GM19324 (cell line): Measurements from ENCODE around the gene EZH1.

Experiments
- ATAC-seq: cut with Tn5 transposase; IDR thresholded peaks from one replicate; pipeline ENCODE4 v1.9.1; 2021; ENCODE audit warnings: mild to moderate bottlenecking, moderate library complexity; ENCODE audit not compliant: unreplicated experiment, low FRiP score

EZH1 gene

GRCh38 chr17:42685831-42686230 lies 59.0 kb downstream of the EZH1 start:
- ATAC-seq = no peak

DNA sequence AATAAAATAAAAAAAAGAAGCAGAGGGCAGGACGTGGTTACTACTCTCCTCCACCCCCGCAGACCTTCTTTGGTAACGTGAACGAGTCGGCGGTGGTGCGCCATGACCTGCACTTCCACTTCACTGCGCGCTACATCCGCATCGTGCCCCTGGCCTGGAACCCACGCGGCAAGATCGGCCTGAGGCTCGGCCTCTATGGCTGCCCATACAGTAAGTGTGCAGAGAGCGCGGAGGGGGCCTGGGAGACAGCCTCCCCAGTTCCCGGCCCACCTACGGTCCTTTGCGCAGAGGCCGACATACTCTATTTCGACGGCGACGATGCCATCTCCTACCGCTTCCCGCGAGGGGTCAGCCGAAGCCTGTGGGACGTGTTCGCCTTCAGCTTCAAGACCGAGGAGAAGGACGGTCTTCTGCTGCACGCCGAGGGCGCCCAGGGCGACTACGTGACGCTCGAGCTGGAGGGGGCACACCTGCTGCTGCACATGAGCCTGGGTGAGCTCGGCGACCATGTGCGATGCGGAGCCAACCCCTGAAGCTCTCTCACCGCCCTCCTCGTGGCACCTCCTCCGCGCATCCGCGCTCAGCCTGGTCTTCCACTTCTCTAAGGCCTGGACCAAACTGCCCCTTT lies 59.8 kb downstream of the EZH1 start:
- no peak for ATAC-seq

DNA sequence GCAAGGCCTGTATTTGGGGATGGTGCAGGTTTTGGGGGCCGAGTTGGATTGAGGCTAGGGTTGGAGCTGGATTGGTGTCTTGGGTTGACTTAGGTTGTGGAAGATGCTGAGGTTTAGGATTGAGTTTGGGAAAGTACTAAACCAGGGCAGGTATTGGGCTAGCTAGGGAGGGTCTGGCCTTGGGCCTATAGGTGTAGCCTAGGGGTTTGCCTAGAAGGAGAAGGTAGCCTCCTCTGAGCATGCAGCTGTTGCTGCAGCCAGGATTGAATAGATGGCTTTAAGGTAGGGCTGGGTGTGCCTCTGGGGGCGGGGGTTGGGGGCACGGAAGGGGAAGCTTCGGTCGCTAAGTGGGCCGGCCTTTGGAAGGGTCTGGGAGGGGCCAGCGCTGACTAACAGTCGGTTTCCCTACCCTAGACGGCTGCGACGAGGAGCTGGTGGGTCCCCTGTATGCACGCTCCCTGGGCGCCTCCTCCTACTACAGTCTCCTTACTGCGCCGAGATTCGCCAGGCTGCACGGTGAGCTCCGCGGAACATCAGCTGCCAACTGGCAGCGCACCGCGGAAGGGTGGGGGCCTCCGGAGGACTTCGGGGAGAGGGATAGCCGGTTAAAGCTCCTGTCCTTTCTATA lies 61.3 kb downstream of the EZH1 start:
- ATAC-seq = no peak

DNA sequence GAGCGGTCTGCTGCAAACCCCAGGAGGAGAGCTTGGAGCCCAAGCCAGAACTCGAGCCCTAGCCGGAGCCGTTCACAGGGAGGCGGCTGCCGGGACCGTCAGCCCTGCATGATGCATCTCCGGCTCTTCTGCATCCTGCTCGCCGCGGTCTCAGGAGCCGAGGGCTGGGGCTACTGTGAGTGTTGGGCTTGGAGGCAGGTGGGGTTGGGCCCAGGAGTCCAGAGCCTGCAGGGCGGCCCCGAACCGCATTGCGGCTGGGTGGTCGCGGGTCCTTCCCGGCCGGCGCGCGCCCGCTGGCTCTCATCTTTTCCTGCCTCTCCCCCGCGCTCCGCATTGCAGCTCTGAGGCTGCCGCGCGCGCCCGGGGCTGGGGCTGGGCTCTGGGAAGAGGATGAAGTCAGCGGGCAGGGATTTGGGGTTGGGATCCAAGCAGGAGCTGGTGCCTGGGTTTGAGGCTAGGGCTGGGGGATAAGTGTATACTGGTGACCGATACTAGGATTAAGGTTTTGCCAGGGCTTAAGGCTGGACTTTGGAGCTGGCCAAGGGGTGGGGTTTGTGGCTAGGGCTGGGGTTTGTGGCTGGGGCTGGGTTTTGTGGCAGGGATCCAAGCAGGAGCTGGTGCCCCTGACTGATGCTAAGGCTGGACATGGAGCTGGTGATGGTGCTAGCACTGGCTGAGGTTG lies 62.0 kb downstream of the EZH1 start:
- ATAC-seq = no peak

DNA sequence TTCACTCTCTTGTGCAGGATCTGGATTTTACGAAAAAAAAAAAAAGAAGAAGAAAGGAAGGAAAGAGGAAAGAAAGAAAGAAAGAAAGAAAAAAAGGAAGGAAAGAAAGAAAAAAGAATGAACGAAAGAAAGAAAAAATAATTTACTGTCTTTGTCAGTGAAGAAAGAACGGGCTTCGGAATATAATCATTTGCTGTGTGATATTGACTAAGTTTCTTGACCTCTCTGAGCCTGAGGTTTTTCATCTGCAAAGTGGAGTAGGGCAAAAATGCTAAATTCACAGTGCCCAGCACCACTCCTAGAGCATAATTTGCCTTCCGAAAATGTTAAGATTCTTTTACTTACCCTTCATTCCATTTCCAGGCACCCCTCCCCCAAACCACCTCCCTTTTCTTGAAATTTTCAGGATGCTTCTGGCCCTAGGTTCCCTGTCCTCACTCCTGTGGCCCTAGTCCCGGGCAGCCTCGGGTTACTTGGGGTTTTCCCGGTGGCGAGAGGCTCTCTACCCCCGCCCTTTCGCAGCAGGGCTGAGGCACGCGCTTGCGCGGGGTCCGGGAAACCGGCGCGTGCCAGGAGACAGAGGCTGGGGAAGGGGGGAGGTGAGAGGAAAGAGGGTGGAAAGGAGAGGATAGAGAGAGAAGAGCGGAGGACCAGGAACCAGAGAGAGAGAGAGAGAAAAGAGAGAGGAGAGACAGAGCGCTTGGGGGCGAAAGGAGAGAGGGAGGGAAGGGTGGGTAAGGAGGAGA lies 62.7 kb downstream of the EZH1 start, which contains the start of gene CNTNAP1:
CNTNAP1 (plus strand) TSS at position 556 of the 746 bp plus-strand sequence. CDS start 299 bp downstream, outside the sequence.
- no peak for ATAC-seq

DNA sequence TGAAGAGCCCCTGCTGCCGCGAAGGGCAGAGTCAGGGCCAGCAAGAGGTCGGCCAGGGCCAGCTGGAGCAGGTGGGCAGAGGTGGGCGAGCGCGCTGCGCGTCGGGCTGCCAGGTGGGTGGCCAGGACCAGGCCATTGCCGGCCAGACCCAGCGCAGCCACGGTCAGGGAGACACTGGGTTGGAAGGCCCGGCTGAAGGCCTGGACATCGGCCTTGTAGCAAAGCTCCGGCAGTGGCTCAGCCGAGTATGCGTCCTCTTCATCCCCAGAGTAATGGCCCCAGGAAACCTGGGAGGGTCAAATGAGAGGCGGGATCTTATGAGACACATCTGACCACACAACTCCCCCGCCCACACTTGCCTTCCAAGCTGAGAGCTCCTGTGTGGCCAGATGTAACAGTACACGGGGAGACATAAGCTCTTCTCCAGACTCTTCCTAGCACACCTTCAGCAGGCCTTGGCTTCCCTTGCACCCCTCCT lies 64.5 kb downstream of the EZH1 start:
- no peak for ATAC-seq

GRCh38 chr17:42679492-42680330 lies 65.1 kb downstream of the EZH1 start:
- no peak for ATAC-seq

GRCh38 chr17:42678951-42679491 lies 65.8 kb downstream of the EZH1 start:
- no peak for ATAC-seq

GRCh38 chr17:42677921-42678781 lies 66.7 kb downstream of the EZH1 start:
- ATAC-seq = peak; percentile 33

DNA sequence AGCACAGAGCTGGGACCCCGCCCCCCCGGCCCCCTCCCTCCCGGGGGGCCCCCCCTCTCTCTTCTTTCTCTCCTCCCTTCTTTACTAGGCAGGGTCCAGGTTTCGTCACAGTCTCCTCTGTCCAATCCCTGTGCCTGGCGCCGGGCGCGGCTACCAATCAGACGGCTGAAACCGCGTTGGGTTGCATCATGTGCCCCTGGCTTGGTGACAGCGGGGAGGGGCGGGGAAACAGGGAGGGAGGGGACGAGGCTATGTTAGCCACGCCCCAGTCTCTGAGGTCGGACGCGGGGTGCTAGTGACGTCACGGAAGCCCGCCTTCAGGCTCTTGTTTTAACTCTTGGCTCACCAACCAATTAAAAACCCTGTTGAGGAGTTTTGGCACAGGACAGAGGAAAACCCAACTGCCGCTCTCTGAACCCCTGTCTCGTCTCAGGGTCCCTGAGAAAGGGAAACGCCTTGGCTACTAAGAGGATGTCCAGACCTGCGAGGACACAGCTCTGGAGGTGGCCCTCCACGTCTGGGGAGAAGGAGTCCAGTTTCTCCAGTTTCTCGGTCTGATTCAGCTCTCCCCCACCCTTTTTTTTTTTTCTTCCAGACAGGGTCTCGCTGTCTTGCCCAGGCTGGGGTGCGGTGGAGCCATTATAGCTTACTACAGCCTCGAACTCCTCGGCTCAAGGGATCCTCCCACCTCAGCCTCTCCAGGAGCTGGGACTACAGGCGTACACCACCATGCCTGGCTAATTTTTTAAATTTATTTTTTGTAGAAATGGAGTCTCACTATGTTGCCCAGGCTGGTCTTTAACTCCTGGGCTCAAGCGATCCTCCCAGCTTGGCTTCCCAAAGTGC lies 67.6 kb downstream of the EZH1 start:
- ATAC-seq = peak; percentile 77

GRCh38 chr17:42676424-42677011 lies 68.3 kb downstream of the EZH1 start, which contains the start of gene PLEKHH3:
Gene PLEKHH3, minus strand, starts transcription at chr17:42676994. Its CDS starts 431 bp downstream, at chr17:42676563.
- peak; percentile 1 for ATAC-seq

- no peak for ATAC-seq
Measured at GRCh38 chr17:42675965-42676423, 68.8 kb downstream of the EZH1 start.

DNA sequence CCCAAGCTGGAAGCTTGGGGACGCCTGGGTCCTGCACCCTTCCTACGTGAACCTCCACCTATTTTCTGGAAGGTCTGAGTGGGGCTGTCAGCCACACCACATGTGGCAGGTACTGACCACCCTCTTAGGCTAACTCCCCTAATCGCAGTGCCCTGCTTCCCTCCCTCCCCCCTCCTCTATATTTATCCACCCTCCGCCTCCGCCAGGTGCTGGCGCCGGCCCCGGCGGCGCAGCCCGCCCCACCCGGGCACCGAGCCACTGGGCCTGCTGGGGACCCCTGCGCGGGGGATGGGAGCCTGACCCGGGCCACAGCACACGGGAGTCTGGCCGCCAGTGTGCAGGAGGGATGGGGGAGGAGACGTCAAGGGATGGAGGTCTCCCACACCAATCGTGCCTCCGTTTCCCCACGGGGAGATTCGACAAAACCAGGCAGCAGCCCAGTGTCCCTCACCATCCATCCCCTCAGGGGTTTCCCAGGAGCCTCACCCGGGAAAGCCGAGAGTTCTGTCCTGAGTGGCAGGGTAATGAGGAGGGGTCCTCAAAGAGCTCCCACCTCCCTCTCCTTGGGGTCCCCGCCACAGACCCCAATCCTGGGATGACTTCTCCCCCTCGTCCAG lies 69.4 kb downstream of the EZH1 start:
- ATAC-seq = no peak

DNA sequence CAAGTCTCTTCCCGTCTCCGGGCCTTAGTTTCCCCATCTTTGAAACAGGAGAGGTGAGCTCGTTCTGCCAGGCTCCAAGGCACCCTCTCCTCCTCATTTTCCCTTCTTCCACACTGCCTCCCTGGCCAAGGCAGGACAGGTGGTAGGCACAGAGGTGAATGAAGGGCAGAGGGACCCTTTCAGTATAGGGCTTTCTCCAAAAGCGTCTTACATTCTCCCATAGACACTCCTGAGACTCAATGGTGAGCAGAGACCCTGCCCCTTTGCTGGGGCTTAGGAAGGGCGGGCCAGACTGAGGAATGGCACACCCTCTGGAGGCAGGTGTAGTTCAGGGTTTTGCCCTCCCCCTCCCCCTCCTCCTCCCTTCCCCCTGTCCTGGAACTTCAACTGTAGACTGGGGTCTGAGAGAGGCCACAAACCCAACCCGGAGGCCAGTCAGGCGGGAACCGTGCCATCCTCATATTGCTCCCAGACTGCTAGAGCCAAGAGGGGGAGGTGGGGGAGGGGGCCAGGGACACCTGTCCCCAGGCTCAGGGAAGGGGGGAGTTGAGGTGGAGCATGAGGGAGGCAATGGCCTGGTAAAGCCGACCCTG lies 70.0 kb downstream of the EZH1 start:
- no peak for ATAC-seq

- no peak for ATAC-seq
Measured at GRCh38 chr17:42673885-42674754, 70.7 kb downstream of the EZH1 start.
